H7 (cell line): ENCODE measurements around the gene PHRF1. TPM values are rescaled to one million over a fixed set of nuclear protein-coding genes. Genes with fewer than 3 reads are reported as not detected.
A peak's percentile ranks its signal among the peaks of the same experiment; 100 is the strongest.

ENCODE experiments used
- DNase-seq: peaks from one replicate; pipeline ENCODE4 v3.0.0; 2012
- H3K27me3 ChIP-seq: 2 replicates; pipeline ENCODE4 v1.6.0; 2011; ENCODE audit warnings: mild to moderate bottlenecking, low read length; ENCODE audit not compliant: control insufficient read depth, insufficient read depth
- H3K36me3 ChIP-seq: replicated peaks from 2 replicates; pipeline ENCODE4 v1.5.1; 2011; ENCODE audit warnings: low read length; ENCODE audit not compliant: control insufficient read depth, insufficient read depth
- H3K4me3 ChIP-seq: 2 replicates; pipeline ENCODE4 v1.5.1; 2011; ENCODE audit warnings: low read depth, mild to moderate bottlenecking, control low read depth, low read length, moderate library complexity; ENCODE audit not compliant: insufficient read depth
- total RNA-seq: library from RNA; depleted of rRNA; stranded (reverse); fragments of >200 nt; shearing (Covaris generic); gene quantifications from 2 replicates; pipeline ENCODE4 v1.2.3, GENCODE V29; 2014; rRNA removed

Gene PHRF1
- total RNA-seq = 37.5 and 42.1 TPM in 2 replicates

DNA sequence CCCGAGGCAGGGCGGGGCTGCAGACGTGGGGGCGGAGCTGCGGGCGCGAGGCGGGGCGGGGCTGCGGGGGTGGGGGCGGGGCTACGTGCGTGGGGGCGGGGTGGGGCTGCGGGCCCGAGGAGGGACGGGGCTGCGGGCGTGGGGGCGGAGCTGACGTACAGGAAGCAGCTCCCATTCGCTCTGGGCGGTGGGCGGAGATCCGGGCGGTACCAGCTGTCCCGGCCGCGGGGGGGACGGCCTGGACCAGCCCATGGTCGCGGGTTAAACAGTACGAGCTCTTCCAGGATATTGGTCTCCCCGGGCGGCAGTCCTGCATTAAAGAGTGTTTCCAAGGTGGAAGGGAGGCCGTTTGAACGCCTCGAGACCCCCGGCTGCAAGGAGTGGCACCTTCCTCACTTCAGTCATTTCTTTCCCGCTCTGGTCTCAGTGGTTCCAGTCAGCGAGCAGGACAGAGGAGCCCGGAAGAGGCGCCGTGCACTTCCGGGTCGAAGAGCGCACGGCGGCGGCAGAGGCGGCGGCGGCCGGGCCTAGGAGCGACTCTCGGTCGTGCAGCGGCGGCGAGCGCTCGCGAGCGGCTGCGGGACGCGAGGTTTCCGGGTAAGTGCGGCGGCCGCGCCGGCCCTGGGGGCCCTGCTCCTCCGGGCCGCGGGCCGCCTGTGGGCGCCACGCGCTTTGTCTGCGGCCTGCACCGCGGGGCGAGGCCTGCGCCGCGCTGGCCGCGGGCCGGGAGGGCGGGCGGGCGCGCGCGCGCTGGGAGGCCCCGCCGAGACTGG is at the start of gene PHRF1:
Gene PHRF1 (plus strand): TSS at position 475 of the 773 bp plus-strand sequence. CDS start 5,043 bp downstream, outside the sequence.
- Histone ChIP-seq H3K36me3 (peaks cover under 1% of the 10 kb centered on the region; the same call in 1 of the 2 replicates), H3K27me3 (peaks cover 18% of the 10 kb centered on the region), H3K4me3 (peak within 1 kb of the TSS; percentile 91)
- peak; percentile 100 for DNase-seq

- Histone ChIP-seq H3K36me3 (peaks cover 3% of the 10 kb centered on the region), H3K4me3 (no peak overlapping the region), H3K27me3 (no peaks in the 10 kb centered on the region)
- peak; percentile 62 for DNase-seq
Measured at GRCh38 chr11:528166-528814, 48.0 kb upstream of the PHRF1 start.

DNA sequence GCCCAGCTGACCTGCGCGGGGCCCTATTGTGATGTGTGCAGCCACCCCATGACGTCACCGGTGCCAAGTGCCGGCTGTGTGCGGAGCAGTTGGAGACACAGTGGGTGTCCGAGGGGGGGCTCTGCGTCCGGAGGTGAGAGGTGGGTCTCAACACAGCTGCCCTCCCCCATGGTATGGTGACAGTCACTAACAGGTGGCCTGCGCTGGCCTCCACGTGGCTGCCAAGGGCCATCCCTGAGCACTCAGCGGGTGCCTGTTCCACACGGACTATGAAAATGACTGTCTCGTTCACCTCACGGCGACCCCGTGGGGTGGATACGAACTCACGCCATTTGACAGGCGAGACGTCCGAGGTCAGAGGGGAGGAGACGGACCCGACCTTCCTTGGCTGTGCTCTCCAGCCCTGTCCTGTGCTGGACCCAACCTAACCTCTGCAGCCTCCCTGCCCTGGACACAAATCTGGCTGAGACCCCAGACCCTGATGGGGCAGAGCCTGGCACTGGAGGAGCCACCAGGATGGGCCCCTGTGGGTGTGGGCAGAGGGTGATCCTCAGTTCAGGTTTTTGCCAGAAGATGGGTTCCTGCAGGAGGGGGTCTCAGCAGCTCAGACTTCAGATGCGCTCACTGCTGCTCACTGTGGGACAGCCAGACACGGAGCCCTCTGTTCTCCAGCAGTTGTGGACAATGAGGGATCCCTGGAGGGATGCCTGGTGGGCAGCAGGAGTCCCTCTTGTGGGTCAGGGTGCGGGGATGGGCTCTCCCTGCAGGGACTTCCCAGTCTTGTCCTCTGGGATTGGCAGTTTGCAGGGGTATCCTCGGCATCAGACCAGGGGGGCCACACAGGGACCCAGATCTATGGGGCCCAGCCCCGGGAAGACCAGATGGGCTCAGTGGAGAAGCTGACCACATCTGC is 47.2 kb upstream of the PHRF1 start:
- Histone ChIP-seq H3K36me3 (peaks cover 3% of the 10 kb centered on the region), H3K4me3 (no peak overlapping the region), H3K27me3 (no peaks in the 10 kb centered on the region)
- DNase-seq = peak; percentile 66

DNA sequence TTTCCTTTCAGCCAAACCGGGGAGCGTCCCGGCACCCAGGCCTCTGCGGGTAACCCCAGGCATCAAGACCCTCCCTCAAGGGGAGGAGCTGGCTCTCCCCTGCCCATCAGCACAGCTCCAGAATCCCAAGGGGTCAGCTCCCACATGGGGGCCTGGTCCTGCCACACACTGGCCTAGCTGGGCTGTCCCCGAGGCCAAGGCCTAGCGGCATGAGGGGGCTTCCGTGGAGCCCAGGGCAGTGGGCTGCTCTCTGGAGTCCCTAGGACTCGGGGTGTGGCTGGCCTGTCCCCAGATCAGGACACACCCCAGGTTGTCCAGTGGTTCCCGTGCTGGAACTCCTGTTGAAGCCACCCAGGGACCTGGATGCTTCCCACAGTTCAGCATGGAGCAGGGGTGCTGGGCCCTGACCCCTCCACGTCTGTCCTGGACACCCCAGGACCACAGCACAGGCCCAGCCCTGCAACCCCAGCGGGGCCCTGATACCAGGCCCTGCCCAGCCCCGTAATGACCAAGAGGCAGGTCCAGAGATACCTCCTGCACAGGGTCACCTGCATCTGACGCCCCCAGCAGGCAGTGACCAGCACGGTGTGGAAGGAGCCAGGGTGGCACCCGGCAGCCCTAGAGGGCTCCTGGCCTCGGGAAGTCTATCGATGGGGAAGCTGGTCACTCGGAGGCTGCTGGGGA is 46.4 kb upstream of the PHRF1 start:
- Histone ChIP-seq H3K36me3 (peaks cover 3% of the 10 kb centered on the region), H3K4me3 (no peak overlapping the region), H3K27me3 (no peaks in the 10 kb centered on the region)
- peak; percentile 58 for DNase-seq

DNA sequence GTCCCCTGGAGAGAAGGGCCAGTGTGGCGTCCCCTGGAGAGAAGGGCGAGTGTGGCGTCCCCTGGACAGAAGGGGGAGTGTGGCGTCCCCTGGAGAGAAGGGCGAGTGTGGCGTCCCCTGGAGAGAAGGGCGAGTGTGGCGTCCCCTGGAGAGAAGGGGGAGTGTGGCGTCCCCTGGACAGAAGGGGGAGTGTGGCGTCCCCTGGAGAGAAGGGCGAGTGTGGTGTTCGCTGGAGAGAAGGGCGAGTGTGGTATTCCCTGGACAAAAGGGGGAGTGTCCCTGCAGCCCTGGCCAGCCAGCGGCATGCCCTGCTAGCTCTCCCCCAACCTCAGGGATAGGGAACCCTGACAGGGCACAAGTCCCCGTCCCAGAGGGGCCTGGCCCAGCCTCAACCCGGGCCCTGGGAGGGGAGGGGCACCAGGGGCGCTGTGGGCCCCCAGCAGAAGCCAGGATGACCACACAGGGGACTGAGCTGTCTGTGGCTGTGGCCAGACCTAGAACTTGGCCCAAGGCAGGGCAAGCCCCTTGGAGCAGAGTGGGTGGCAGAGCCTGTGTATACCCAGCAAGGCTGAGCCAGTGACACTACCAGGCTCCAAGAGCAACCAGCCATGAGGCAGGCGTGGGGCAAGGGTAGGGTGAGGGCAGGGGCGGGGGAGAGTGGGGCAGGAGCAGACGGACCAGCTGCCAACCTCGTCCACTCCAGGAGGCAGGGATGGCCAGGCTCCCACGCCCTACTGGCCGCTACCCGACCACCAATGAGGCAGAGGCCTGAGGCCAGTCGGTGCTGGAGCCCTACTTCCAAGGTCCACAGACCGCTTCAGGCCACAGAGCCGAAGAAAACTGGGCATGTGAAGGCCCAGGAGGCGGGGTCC is 45.1 kb upstream of the PHRF1 start:
- peaks cover 3% of the 10 kb centered on the region for H3K36me3 ChIP-seq
- H3K4me3 ChIP-seq = no peak overlapping the region
- no peaks in the 10 kb centered on the region for H3K27me3 ChIP-seq
- peak; percentile 63 for DNase-seq

GRCh38 chr11:531919-532526 is 44.2 kb upstream of the PHRF1 start:
- H3K36me3 ChIP-seq = peaks cover 3% of the 10 kb centered on the region
- peaks cover 6% of the 10 kb centered on the region for H3K27me3 ChIP-seq
- no peak overlapping the region for H3K4me3 ChIP-seq
- peak; percentile 42 for DNase-seq

GRCh38 chr11:532527-532985 is 43.7 kb upstream of the PHRF1 start:
- no peak overlapping the region for H3K4me3 ChIP-seq
- H3K36me3 ChIP-seq = peaks cover 3% of the 10 kb centered on the region
- DNase-seq = peak; percentile 62
- peaks cover 10% of the 10 kb centered on the region for H3K27me3 ChIP-seq

DNA sequence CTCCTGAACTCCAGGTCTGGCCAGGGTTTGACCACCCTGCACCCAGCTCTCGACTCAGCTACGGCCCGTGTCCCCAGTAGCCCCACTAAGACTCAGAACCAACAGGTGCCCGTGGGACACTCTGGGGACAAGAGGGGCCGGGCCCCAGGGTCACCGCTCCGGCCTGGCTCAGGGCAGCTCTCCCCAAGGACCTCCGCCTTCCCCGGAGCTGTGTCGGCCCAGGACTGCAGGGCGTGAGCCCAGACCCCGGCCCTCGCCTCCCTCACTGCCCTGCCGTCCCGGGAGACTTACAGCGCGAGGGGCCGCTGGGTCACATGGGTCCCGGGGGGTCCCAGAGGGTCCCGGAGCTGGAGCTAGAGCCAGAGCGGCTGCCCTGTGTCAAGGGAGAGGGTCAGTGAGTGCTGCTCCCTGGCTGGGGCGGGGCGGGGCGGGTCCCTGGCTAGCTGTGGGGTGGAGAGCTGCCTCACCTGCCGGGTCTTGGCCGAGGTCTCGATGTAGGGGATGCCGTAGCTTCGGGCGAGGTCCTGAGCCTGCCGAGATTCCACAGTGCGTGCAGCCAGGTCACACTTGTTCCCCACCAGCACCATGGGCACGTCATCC is 43.2 kb upstream of the PHRF1 start:
- DNase-seq = peak; percentile 53
- H3K27me3 ChIP-seq = peaks cover 11% of the 10 kb centered on the region
- H3K36me3 ChIP-seq = peaks cover 3% of the 10 kb centered on the region
- H3K4me3 ChIP-seq = no peak overlapping the region

- H3K4me3 ChIP-seq = no peak overlapping the region
- peak; percentile 48 for DNase-seq
- peaks cover 3% of the 10 kb centered on the region for H3K36me3 ChIP-seq
- peaks cover 11% of the 10 kb centered on the region for H3K27me3 ChIP-seq
Measured at GRCh38 chr11:533586-534395, 42.5 kb upstream of the PHRF1 start.

DNA sequence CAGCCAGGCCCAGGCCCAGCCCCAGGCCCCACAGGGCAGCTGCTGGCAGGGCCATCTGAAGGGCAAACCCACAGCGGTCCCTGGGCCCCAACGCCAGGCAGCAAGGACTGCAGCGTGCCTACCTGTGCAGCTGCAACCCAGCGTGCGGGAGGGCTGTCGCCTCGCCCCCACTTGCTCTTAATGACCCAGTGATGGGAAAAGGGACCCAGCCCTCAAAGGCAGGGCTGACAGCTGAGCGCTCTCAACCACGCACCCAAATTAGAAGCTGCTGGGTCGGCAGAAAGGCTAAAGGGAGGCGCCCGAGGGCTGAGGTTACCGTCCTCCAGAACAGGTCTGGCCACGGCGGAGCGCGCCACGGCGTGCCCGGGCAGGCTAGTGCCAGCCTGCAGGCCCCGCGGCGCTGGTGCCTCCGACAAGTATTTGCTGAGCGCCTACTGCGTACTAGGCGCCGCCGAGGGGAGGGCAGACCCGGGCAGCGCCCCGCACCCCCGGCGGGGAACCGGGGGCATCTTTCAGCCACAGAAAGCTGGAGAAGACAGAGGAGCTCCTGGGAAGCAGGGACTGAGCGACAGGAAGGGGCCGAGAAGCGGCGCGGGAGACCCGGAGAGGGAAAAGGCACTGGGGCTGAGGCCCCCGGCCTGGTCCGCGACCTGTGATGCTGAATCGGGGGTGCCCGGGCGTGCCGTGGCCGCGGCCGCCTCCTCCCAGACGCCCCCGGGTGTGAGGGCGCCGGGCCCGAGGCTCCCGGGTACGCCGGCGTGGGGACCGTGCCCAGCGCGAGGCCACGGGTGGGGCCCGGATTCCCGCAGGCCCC is 41.7 kb upstream of the PHRF1 start:
- Histone ChIP-seq H3K36me3 (peaks cover 3% of the 10 kb centered on the region), H3K27me3 (peaks cover 11% of the 10 kb centered on the region), H3K4me3 (peak overlapping the region; percentile 87)
- DNase-seq = peak; percentile 87

- Histone ChIP-seq H3K27me3 (peaks cover 11% of the 10 kb centered on the region), H3K36me3 (peaks cover 3% of the 10 kb centered on the region), H3K4me3 (peak overlapping the region; percentile 87)
- no peak for DNase-seq
Measured at GRCh38 chr11:535210-535518, 41.1 kb upstream of the PHRF1 start.
